Activated CD8-positive, alpha-beta T cell treated with anti-CD3 and anti-CD28 coated beads, Interleukin-2, amount 10 ng/mL, durations not matched to agents 7 days and 5 days (primary cell): ENCODE measurements around the gene MRPL32. TPM values are rescaled to one million over a fixed set of nuclear protein-coding genes. Genes with fewer than 3 reads are reported as not detected.

ENCODE experiments used
- ATAC-seq: fragments of 150-1000 bp; cut with Tn5 transposase; one replicate; pipeline ENCODE4 v1.10.0; 2021; ENCODE audit warnings: moderate library complexity
- CTCF ChIA-PET: fragments of 350-600 bp; sonication (Branson Sonifier 250); formaldehyde crosslinking; loops from one replicate; lab custom pipeline; 2021; ENCODE audit warnings: antibody characterized with exemption; lab: Charles Lee
- POLR2A ChIA-PET: fragments of 350-600 bp; sonication (Branson Sonifier 250); formaldehyde crosslinking; loops from one replicate; lab custom pipeline; 2021; ENCODE audit warnings: antibody characterized with exemption; lab: Charles Lee
- DNase-seq: peaks from one replicate; pipeline ENCODE4 v3.0.0-alpha.2; 2020
- H3K27ac Mint-ChIP-seq: one replicate; pipeline ENCODE4 v1.8.0; 2021; ENCODE audit warnings: mild to moderate bottlenecking, mixed read lengths
- H3K27me3 Mint-ChIP-seq: one replicate; pipeline ENCODE4 v1.8.0; 2021; ENCODE audit warnings: low read depth, mixed read lengths
- H3K36me3 Mint-ChIP-seq: one replicate; pipeline ENCODE4 v1.8.0; 2021; ENCODE audit warnings: low read depth, mixed read lengths
- H3K4me1 Mint-ChIP-seq: one replicate; pipeline ENCODE4 v1.8.0; 2021; ENCODE audit warnings: low read depth, mixed read lengths
- H3K4me3 Mint-ChIP-seq: one replicate; pipeline ENCODE4 v1.8.0; 2021; ENCODE audit warnings: mild to moderate bottlenecking, mixed read lengths
- H3K9me3 Mint-ChIP-seq: one replicate; pipeline ENCODE4 v1.8.0; 2022; ENCODE audit warnings: mixed read lengths; ENCODE audit not compliant: insufficient read depth
- total RNA-seq, 2 experiments: library from RNA; stranded (reverse); gene quantifications; one replicate each; pipeline ENCODE4 v1.2.3, GENCODE V29; 2021

Gene MRPL32
- total RNA-seq, 2 experiments from 2014 or later = 38.7 to 41.6 TPM

DNA sequence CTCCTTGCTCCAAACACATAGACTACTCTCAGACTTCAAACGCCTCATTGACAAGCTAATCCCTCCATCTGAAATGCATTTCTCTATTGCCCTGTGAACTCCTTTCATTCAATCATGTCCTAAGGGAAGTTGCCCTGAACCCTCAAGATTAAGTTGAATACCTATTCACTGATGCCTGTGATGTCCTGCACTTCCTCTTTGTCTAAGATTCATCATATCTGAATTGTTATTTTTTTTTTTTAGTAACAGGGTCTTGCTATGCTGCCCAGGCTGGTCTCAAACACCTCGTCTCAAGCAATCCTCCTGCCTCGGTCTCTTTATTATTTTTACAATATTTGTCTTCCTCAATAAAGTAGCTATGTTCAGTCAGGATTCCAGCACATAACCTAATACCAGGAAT is 3.4 kb upstream of the MRPL32 start:
- ATAC-seq = no peak
- Mint-ChIP-seq H3K4me1 (peaks cover 66% of the 10 kb centered on the region), H3K36me3 (peaks cover 49% of the 10 kb centered on the region), H3K27me3 (no peaks in the 10 kb centered on the region), H3K4me3 (no peak overlapping the region), H3K9me3 (no peaks in the 10 kb centered on the region), H3K27ac (no peak overlapping the region)
- POLR2A ChIA-PET = no interaction called here
- CTCF ChIA-PET = interaction anchor here (0.8 to 8.2 kb wide), 3 partner anchors 8 to 12 kb away, joined by 4 to 68 read pairs (median 14); no protein-coding TSS in a partner anchor
- DNase-seq = no peak

DNA sequence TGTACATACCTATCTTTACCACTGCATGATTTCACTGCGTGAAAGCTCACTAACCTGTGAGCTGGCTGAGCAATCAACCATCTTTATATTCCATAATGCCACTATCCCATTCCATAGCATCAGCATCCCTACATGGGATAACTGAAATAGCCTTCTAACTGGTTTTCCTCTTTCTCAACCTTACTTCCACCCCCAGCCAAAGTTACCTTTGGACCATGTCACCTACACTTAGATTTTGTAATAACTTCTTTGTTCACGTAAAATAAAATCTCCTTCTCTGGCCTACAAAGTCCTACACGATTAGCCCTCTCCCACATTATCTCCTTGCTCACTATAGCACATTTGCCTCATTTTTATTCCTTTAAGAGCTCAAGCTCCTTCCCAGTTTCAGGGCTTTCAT is 2.7 kb upstream of the MRPL32 start:
- H3K36me3 Mint-ChIP-seq = peaks cover 48% of the 10 kb centered on the region
- H3K4me3 Mint-ChIP-seq = peak overlapping the region; percentile 100
- H3K27ac Mint-ChIP-seq = peak overlapping the region; percentile 31
- DNase-seq (no peak), ATAC-seq (no peak)
- CTCF ChIA-PET = interaction anchor here (0.6 to 8.2 kb wide), 6 partner anchors 9 to 332 kb away, joined by 3 to 68 read pairs (median 4); no protein-coding TSS in a partner anchor
- H3K4me1 Mint-ChIP-seq = peaks cover 68% of the 10 kb centered on the region
- POLR2A ChIA-PET = no interaction called here
- H3K27me3 Mint-ChIP-seq = no peaks in the 10 kb centered on the region
- H3K9me3 Mint-ChIP-seq = no peaks in the 10 kb centered on the region

DNA sequence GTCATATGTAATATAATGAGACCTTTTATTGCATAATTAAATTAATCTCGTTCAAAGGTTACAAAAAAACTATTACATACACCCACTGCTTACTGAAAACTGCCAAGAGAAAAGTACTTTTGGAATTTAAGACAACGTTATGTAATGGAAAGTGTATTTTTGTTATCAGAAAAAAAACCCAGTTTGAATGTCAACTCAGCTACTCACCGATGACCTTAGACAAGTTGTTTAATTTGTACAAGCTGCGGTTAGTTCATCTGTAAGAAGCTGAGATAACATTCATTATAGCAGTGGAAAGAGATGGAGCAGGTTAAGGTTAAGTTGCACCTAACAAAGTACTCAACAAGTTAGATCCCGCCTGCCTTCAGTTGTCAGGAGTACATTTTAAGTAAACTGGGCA is 1.3 kb upstream of the MRPL32 start:
- H3K4me1 Mint-ChIP-seq = peaks cover 65% of the 10 kb centered on the region

GRCh38 chr7:42931447-42931833 is 736 bp upstream of the MRPL32 start:
- Mint-ChIP-seq H3K27me3 (no peaks in the 10 kb centered on the region), H3K9me3 (no peaks in the 10 kb centered on the region), H3K36me3 (peaks cover 46% of the 10 kb centered on the region), H3K4me3 (peak overlapping the region; percentile 100), H3K27ac (peak overlapping the region; percentile 98), H3K4me1 (peaks cover 64% of the 10 kb centered on the region)
- ChIA-PET CTCF (interaction anchor here (1.1 to 8.2 kb wide), 10 partner anchors 10 to 907 kb away, joined by 3 to 68 read pairs (median 8); partner anchors contain the start of genes C7orf25 and STK17A), POLR2A (interaction anchor here (0.6 to 2.4 kb wide), 12 partner anchors 8 to 719 kb away, joined by 3 to 20 read pairs (median 6); partner anchors contain the start of genes C7orf25 and STK17A)
- DNase-seq (peak; percentile 48), ATAC-seq (peak; percentile 2)

More for the DNA sequence above, 1.3 kb upstream of the MRPL32 start:
- ATAC-seq (no peak), DNase-seq (no peak)
- ChIA-PET POLR2A (interaction anchor here (0.8 to 1.1 kb wide), 2 partner anchors 19 to 652 kb away, joined by 3 to 6 read pairs; partner anchors contain the start of genes C7orf25 and STK17A), CTCF (interaction anchor here (1.1 to 8.2 kb wide), 7 partner anchors 10 to 907 kb away, joined by 3 to 68 read pairs (median 7); partner anchors contain the start of gene C7orf25)
- Mint-ChIP-seq H3K36me3 (peaks cover 47% of the 10 kb centered on the region), H3K27ac (peak overlapping the region; percentile 98), H3K27me3 (no peaks in the 10 kb centered on the region), H3K9me3 (no peaks in the 10 kb centered on the region), H3K4me3 (peak overlapping the region; percentile 100)

GRCh38 chr7:42932811-42933591 is 825 bp downstream of the MRPL32 start:
- no peaks in the 10 kb centered on the region for H3K27me3 Mint-ChIP-seq
- peak overlapping the region; percentile 100 for H3K4me3 Mint-ChIP-seq
- no peaks in the 10 kb centered on the region for H3K9me3 Mint-ChIP-seq
- ATAC-seq = no peak
- peaks cover 51% of the 10 kb centered on the region for H3K4me1 Mint-ChIP-seq
- CTCF ChIA-PET = interaction anchor here (0.6 to 8.2 kb wide), 14 partner anchors 8 to 1051 kb away, joined by 3 to 68 read pairs (median 5); partner anchors contain the start of genes C7orf25 and STK17A
- POLR2A ChIA-PET = interaction anchor here (1.0 to 2.4 kb wide), 7 partner anchors 13 to 901 kb away, joined by 3 to 20 read pairs (median 10); partner anchors contain the start of genes C7orf25 and STK17A
- DNase-seq = no peak
- peak overlapping the region; percentile 98 for H3K27ac Mint-ChIP-seq
- H3K36me3 Mint-ChIP-seq = peaks cover 40% of the 10 kb centered on the region

- no peaks in the 10 kb centered on the region for H3K27me3 Mint-ChIP-seq
- peak overlapping the region; percentile 18 for H3K4me3 Mint-ChIP-seq
- no peak overlapping the region for H3K27ac Mint-ChIP-seq
- no peak for ATAC-seq
- POLR2A ChIA-PET = interaction anchor here (1.0 kb wide), 1 partner anchor 649 kb away, joined by 4 read pairs; no protein-coding TSS in a partner anchor
- H3K9me3 Mint-ChIP-seq = no peaks in the 10 kb centered on the region
- CTCF ChIA-PET = interaction anchor here (0.9 to 2.0 kb wide), 5 partner anchors 9 to 648 kb away, joined by 3 to 8 read pairs (median 4); partner anchors contain the start of gene STK17A
- H3K4me1 Mint-ChIP-seq = peaks cover 40% of the 10 kb centered on the region
- peaks cover 40% of the 10 kb centered on the region for H3K36me3 Mint-ChIP-seq
- no peak for DNase-seq
Measured at GRCh38 chr7:42934291-42934690, 2.1 kb downstream of the MRPL32 start.

DNA sequence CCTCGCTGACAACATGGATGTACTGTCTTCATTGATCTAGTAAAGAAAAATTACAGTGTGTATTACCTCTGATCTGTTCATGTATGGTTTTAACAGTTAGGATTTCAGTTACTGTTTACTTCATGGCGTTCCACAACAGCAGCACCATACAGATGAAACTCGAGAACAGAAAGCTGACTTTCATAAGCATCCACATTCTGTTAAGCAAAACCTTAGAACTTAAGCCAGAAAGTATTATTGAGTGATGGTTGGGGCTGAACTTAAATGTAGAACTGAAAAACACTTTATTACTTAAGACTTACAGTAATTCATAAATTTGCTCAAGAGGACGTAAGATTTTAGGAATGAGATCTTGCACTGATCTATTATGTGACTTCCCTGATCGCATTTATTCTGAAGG is 3.7 kb downstream of the MRPL32 start:
- no peak overlapping the region for H3K27ac Mint-ChIP-seq
- H3K27me3 Mint-ChIP-seq = no peaks in the 10 kb centered on the region
- peaks cover 36% of the 10 kb centered on the region for H3K36me3 Mint-ChIP-seq
- POLR2A ChIA-PET = no interaction called here
- CTCF ChIA-PET = interaction anchor here (1.2 to 2.0 kb wide), 4 partner anchors 9 to 325 kb away, joined by 4 to 8 read pairs (median 4); no protein-coding TSS in a partner anchor
- DNase-seq (no peak), ATAC-seq (no peak)
- no peaks in the 10 kb centered on the region for H3K9me3 Mint-ChIP-seq
- H3K4me3 Mint-ChIP-seq = no peak overlapping the region
- peaks cover 37% of the 10 kb centered on the region for H3K4me1 Mint-ChIP-seq

- Mint-ChIP-seq H3K4me3 (no peak overlapping the region), H3K27me3 (no peaks in the 10 kb centered on the region), H3K9me3 (no peaks in the 10 kb centered on the region), H3K27ac (no peak overlapping the region), H3K4me1 (peaks cover 18% of the 10 kb centered on the region), H3K36me3 (peaks cover 28% of the 10 kb centered on the region)
- ChIA-PET CTCF (interaction anchor here (3.2 to 4.9 kb wide), 2 partner anchors 10 to 323 kb away, joined by 37 to 68 read pairs; partner anchors contain the start of genes MRPL32 and PSMA2), POLR2A (no interaction called here)
- DNase-seq = no peak
- ATAC-seq = no peak
Measured at GRCh38 chr7:42939457-42940240, 7.5 kb downstream of the MRPL32 start.

DNA sequence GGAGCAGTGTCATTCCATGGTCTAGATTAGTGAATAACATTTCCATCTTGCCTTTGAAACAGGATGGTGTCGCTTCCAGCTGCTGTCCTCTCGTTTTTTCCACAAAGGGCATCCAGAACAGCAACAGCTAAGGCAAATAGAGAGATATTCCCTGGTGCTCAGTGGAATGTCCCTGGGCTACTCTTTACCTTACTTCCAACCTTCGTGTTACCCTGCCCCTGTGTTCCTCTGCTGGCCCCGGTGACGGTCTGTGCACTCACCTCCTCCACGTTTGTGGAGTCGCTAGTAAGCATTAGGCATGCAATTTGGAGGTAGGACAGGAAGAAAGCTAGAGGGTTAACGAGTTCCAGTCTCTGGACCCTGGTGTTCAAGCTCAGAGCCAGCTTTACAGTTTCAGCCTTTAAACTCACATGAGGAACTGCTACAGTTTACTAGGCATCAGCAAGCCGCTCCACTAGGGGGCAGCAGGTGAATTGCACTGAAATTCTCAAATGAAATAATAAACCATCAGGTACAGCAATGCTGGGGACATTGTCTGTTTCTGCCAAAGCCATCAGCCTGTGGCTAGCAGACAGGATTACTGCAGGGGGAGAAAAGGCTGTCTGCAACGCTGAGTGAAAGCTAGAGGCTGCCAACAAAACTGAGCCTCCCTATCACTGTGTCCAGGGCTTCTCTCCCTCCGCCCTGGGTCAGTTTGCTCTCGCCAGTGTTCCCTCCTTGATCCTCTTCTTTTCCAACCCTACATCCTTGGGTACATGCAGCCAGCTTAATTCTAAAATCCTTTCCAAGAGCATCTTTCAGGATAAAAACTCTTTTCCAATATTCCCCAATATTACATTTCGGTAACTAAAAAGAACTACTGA is 9.0 kb downstream of the MRPL32 start:
- CTCF ChIA-PET = interaction anchor here (0.6 to 4.9 kb wide), 25 partner anchors 10 to 485 kb away, joined by 3 to 68 read pairs (median 3); partner anchors contain the start of genes C7orf25, MRPL32 and PSMA2
- POLR2A ChIA-PET = interaction anchor here (1.0 kb wide), 1 partner anchor 9 kb away, joined by 5 read pairs; the partner anchor contains the start of genes MRPL32 and PSMA2
- H3K36me3 Mint-ChIP-seq = peaks cover 15% of the 10 kb centered on the region
- H3K4me1 Mint-ChIP-seq = peaks cover 16% of the 10 kb centered on the region
- DNase-seq = peak; percentile 86
- H3K4me3 Mint-ChIP-seq = no peak overlapping the region
- peak; percentile 77 for ATAC-seq
- no peaks in the 10 kb centered on the region for H3K9me3 Mint-ChIP-seq
- no peaks in the 10 kb centered on the region for H3K27me3 Mint-ChIP-seq
- H3K27ac Mint-ChIP-seq = no peak overlapping the region
